AG10803 (cell line): ENCODE data around the gene FCGR1A.
"Not testable (repeated sequence)": the region's sequence is repeated elsewhere in the genome, so short reads cannot be mapped to it uniquely, and the experiment has no call there.

Experiments
- DNase-seq: peaks from one replicate; pipeline ENCODE4 v3.0.0; 2010; ENCODE audit warnings: low read depth
- H3K4me3 ChIP-seq: 2 replicates; pipeline ENCODE4 v1.5.1; 2011; ENCODE audit warnings: mild to moderate bottlenecking, low read length, control low read depth

Gene FCGR1A

GRCh38 chr1:149782600-149782999 is at the start of gene FCGR1A:
Gene FCGR1A, plus strand, starts transcription at chr1:149782694. Its CDS starts 50 bp downstream, at chr1:149782744.
- H3K4me3 ChIP-seq, result not testable (repeated sequence)

GRCh38 chr1:149732781-149733180 is 49.7 kb upstream of the FCGR1A start:
- not testable (repeated sequence) for H3K4me3 ChIP-seq, DNase-seq

More at GRCh38 chr1:149782600-149782999, at the start of gene FCGR1A:
- not testable (repeated sequence) for DNase-seq

- not testable (repeated sequence) for H3K4me3 ChIP-seq, DNase-seq
Observed at GRCh38 chr1:149734692-149735091, 47.8 kb upstream of the FCGR1A start.

GRCh38 chr1:149740148-149740581 is 42.3 kb upstream of the FCGR1A start:
- H3K4me3 ChIP-seq, DNase-seq: not testable (repeated sequence)

- not testable (repeated sequence) for H3K4me3 ChIP-seq
Observed at GRCh38 chr1:149740590-149741230, 41.8 kb upstream of the FCGR1A start.

GRCh38 chr1:149741914-149742313 is 40.6 kb upstream of the FCGR1A start:
- not testable (repeated sequence) for H3K4me3 ChIP-seq, DNase-seq

More at GRCh38 chr1:149740590-149741230, 41.8 kb upstream of the FCGR1A start:
- DNase-seq, result not testable (repeated sequence)

GRCh38 chr1:149746463-149747356 is 35.8 kb upstream of the FCGR1A start:
- not testable (repeated sequence) for DNase-seq, H3K4me3 ChIP-seq

- H3K4me3 ChIP-seq, DNase-seq: not testable (repeated sequence)
Observed at GRCh38 chr1:149747359-149748143, 34.9 kb upstream of the FCGR1A start.

GRCh38 chr1:149748144-149748500 is 34.4 kb upstream of the FCGR1A start:
- not testable (repeated sequence) for DNase-seq, H3K4me3 ChIP-seq

- H3K4me3 ChIP-seq, DNase-seq: not testable (repeated sequence)
Observed at GRCh38 chr1:149750562-149750961, 31.9 kb upstream of the FCGR1A start.

GRCh38 chr1:149752186-149752585 is 30.3 kb upstream of the FCGR1A start:
- DNase-seq, H3K4me3 ChIP-seq: not testable (repeated sequence)

- DNase-seq, H3K4me3 ChIP-seq: not testable (repeated sequence)
Observed at GRCh38 chr1:149753466-149753865, 29.0 kb upstream of the FCGR1A start.

GRCh38 chr1:149755294-149755693 is 27.2 kb upstream of the FCGR1A start:
- not testable (repeated sequence) for H3K4me3 ChIP-seq, DNase-seq

- H3K4me3 ChIP-seq, DNase-seq: not testable (repeated sequence)
Observed at GRCh38 chr1:149762294-149762693, 20.2 kb upstream of the FCGR1A start.

GRCh38 chr1:149764087-149764800 is 18.2 kb upstream of the FCGR1A start:
- not testable (repeated sequence) for DNase-seq, H3K4me3 ChIP-seq

- not testable (repeated sequence) for H3K4me3 ChIP-seq, DNase-seq
Observed at GRCh38 chr1:149766241-149766640, 16.3 kb upstream of the FCGR1A start.

- H3K4me3 ChIP-seq, DNase-seq: not testable (repeated sequence)
Observed at GRCh38 chr1:149769216-149769615, 13.3 kb upstream of the FCGR1A start.

- not testable (repeated sequence) for DNase-seq, H3K4me3 ChIP-seq
Observed at GRCh38 chr1:149770661-149771060, 11.8 kb upstream of the FCGR1A start.
